IPS DF 19.7 (cell line): Measurements from ENCODE around the gene FAIM2.

Experiments used
- DNase-seq: peaks from one replicate; pipeline ENCODE4 v3.0.0-alpha.2; 2013; ENCODE audit warnings: low read depth, low spot score

Gene FAIM2

DNA sequence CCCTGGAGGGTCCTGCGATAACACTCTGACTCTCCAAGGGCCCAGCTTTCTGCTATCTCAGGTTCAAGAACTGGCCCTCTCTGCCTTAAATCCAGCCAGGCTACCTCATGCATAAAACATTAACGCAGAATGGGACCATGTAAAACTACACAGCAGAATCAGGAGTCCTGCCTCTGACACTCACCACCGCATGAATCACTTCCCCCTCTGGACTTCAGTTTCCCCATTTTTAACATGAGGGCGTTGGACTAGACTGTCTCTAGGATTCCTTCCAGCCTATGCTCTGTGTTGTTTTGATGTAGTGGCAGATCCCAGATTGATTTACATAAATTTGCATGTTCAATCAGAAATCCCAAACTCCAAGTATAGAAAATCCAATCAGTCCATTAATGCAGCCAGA, 78.8 kb downstream of the FAIM2 start:
- no peak for DNase-seq

DNA sequence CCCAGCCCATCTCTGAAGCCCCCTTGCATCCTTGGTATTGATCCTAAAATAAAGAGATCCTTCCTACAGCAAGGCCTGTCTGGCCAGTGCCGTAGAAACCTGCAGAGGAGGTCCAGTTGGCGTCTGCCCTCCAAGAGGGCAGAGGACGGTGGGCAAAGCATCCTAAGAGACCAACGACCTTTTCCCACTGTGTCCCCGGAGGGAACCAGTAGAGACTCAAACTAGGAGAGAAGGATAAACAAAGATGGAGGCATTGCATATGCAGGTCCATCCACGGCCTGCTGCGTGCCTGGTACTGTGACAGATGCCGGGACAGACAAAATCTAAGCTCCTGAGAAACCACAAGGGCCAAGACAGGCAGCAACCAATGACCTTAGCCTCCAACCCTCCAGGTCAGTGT, 79.3 kb downstream of the FAIM2 start:
- no peak for DNase-seq

DNA sequence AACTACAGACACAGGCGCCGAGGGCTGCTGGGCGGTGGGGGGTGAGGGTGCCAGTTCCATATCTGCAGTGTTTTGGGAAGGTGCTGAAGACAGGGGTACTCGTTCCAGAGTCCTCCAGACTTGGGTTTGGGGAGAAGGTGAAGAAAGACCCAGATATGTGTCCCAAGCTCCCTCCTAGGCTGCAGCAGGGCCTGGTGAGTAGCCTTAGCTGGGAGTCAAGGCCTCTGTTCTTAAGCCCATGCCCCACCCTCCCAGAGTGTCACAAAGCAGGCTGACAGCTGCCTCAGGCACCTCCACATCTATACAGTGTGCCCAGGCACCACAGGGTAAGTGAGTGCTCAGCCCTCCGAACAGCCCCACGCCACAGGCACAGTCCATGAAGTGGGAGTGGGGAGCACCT, 79.7 kb downstream of the FAIM2 start:
- DNase-seq = no peak

DNA sequence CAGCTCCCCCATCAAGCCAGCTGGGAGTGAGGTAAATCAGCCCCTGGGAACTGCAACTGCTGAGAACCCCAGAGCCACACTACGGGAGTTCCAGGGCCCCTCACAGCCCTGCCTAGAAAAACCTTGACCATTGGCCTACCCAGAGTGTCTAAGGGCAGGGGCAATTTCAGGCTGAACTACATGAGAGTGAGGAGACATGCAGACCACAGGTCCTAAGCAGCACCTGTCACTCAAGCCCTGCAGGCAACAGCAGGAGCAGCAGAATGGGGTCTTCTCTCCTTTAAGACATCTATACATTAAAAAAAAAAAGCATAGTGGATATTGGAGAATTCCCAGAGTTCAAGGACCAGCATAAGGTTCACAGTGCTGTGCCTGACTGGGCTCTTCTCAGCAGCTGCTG, 80.3 kb downstream of the FAIM2 start:
- no peak for DNase-seq

DNA sequence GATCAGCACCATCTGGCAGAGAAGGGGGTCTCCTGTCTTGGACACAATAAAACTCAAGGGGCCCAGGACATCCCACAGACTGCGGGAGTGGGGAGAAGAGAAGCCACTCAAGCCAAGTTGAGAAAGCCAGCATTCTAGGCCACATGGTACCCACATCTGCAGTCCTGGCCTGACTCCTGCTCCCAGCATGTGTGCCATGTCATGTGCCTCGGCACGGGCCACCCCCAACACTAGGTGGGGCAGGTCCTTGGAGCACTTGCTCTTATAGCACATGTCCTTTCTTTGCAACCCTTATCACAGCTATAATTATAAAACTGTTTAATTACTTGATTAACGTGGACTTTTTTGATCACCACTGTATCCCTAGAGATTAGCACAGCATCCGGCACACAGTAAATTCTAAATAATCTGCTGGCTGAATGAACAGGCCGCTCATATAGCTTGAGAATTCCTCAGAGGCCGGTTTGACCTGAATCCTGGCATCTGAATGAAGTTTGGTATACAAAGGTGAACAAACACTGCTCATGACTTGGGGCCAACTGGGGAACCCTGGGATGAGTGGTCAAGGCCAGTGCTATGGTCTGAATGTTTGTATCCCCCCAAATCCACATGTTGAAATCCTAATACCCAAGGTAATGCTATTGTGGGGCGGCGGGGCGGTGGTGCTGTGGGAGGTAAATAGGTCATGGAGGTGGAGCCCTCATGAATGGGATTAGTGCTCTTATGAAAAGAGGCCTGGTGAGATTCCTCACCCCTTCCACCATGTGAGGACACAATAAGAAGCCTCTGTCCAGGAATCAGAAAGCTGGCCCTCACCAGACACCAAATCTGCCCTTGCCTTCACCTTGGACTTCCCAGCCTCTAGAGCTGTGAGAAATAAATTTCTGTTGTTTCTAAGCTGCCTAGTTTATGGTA, 82.1 kb downstream of the FAIM2 start:
- DNase-seq = no peak

DNA sequence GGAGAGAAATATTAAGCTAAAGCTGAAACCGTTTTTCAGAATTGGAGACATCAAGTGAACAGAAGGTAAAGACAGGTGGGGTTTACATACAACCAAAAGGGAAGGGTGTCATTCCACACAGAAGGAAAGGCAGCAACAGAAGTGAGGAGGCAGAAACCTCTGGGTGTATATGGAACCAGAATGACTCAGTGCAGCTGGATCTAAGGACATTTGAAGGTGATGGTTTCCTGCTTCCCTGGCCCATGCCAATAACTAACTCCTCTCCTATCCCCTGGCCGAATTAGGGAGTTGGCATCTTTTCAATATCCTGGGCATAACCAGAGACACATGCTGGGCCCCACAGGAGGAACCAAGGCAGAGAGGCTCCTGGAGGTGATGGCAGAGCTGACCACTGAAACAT, 83.9 kb downstream of the FAIM2 start:
- DNase-seq = no peak

DNA sequence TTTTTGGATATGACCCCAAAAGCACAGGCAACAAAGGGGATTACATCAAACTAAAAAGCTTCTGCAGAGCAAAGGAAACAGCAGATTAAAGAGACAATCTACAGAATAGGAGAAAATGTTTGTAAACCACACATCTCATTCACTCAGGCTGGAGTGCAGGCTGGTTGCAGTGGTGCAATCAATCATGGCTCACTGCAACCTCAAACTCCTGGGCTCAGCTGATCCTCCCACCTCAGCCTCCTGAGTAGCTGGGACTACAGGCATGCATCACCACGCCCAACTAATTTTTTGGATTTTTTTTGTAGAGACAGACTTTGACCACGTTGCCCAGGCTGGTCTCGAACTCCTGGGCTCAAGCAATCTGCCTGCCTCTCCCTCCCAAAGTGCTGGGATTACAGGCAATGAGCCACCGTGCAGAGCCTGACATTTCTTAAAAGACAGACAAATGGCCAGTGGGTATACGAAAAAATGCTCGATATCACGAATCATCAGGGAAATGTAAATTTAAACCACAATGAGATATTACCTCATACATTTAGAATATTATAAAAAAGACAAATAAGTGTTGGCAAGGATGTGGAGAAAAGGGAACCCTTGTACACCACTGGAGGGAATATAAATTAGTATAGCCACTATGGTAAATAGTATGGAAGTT, 85.3 kb downstream of the FAIM2 start:
- DNase-seq = no peak
